ENCODE measurements around the gene SMIM13. TPM values are rescaled to one million over a fixed set of nuclear protein-coding genes. Genes with fewer than 3 reads are reported as not detected.

Gene SMIM13
- total RNA-seq, 3 donors from 2014 or later (not counting 1 experiment from before 2014, with no cell fraction given): 5.3 to 10.3 (median 9.8) TPM

GRCh38 chr6:11181478-11182136, 88.0 kb downstream of the SMIM13 start:
- H3K27me3 Mint-ChIP-seq (ENCODE audit: low read depth in 2 of 2): no peaks in the 10 kb centered on the region
- no peaks in the 10 kb centered on the region for H3K9me3 ChIP-seq (ENCODE audit: control insufficient read depth, insufficient read depth, low read length)
- TF ChIP-seq, protein P1, sequence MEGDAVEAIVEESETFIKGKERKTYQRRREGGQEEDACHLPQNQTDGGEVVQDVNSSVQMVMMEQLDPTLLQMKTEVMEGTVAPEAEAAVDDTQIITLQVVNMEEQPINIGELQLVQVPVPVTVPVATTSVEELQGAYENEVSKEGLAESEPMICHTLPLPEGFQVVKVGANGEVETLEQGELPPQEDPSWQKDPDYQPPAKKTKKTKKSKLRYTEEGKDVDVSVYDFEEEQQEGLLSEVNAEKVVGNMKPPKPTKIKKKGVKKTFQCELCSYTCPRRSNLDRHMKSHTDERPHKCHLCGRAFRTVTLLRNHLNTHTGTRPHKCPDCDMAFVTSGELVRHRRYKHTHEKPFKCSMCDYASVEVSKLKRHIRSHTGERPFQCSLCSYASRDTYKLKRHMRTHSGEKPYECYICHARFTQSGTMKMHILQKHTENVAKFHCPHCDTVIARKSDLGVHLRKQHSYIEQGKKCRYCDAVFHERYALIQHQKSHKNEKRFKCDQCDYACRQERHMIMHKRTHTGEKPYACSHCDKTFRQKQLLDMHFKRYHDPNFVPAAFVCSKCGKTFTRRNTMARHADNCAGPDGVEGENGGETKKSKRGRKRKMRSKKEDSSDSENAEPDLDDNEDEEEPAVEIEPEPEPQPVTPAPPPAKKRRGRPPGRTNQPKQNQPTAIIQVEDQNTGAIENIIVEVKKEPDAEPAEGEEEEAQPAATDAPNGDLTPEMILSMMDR (IDR thresholded peaks at IDR 0.05): no peak
- H3K27me3 ChIP-seq (ENCODE audit: control insufficient read depth, insufficient read depth, low read length): no peaks in the 10 kb centered on the region
- peaks cover 18 to 20% of the 10 kb centered on the region in 2 donors for H3K4me1 Mint-ChIP-seq
- no peaks in the 10 kb centered on the region for H3K9me3 Mint-ChIP-seq
- no peak for ATAC-seq
- peak overlapping the region in 1 of 2 donors; percentile 58 for H3K27ac Mint-ChIP-seq
- no peak overlapping the region for H3K4me3 ChIP-seq (ENCODE audit: low read length)
- intact Hi-C loops (cut with micrococcal nuclease): no loop called here
- peaks cover 40% of the 10 kb centered on the region for H3K36me3 ChIP-seq (ENCODE audit: control insufficient read depth, insufficient read depth, low read length)
- peaks cover 19% of the 10 kb centered on the region for H3K36me3 Mint-ChIP-seq
- 100% methylated on average over 1 of the region's 3 CpGs for WGBS (ENCODE audit: insufficient coverage)
- no peak overlapping the region for H3K27ac ChIP-seq (ENCODE audit: low read length)
- no peaks in the 10 kb centered on the region for H3K4me1 ChIP-seq (ENCODE audit: control insufficient read depth, insufficient read depth, low read length)
- no peak for DNase-seq
- H3K4me3 Mint-ChIP-seq: no peak overlapping the region

DNA sequence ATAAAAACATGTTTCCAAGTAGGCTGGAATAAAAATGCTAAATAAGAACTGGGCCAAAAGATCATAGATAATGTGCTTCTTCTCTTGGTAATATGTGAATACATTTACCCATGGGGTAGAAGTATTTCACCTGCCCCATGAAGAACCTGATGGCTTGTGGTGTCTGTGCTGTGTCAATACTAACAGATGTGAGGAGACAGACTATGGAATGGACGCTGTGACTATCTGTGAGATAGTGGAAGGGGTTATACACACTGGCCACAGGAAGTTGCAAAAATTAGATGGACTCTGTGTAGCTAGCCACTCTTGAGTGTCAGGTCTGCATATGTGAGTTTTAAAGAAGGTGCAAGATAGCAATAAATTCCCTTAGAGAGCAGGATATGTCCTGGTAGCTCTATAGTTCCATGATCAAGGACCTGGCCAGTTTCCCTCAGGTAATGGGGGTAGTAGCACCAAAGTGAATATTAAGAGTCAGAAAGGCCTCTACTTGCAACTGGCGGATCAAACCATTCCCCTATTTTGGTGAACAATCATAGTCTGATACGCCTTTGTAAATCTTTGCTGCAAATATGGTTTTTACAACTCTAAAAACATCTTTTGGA, 90.2 kb downstream of the SMIM13 start:
- peaks cover 29% of the 10 kb centered on the region in 2 donors for H3K4me1 Mint-ChIP-seq
- peak overlapping the region; percentile 71 to 75 for H3K27ac Mint-ChIP-seq
- Histone ChIP-seq H3K4me1 (ENCODE audit: control insufficient read depth, insufficient read depth, low read length) (no peaks in the 10 kb centered on the region), H3K36me3 (ENCODE audit: control insufficient read depth, insufficient read depth, low read length) (peaks cover 61% of the 10 kb centered on the region), H3K27ac (ENCODE audit: low read length) (no peak overlapping the region), H3K9me3 (ENCODE audit: control insufficient read depth, insufficient read depth, low read length) (no peaks in the 10 kb centered on the region), H3K4me3 (ENCODE audit: low read length) (no peak overlapping the region), H3K27me3 (ENCODE audit: control insufficient read depth, insufficient read depth, low read length) (no peaks in the 10 kb centered on the region)
- no peaks in the 10 kb centered on the region for H3K9me3 Mint-ChIP-seq
- WGBS (ENCODE audit: insufficient coverage): 96% methylated on average over 3 of the region's 3 CpGs
- no peak overlapping the region for H3K4me3 Mint-ChIP-seq
- TF ChIP-seq, protein P1 (IDR thresholded peaks at IDR 0.05): no peak
- no peak for ATAC-seq
- H3K27me3 Mint-ChIP-seq (ENCODE audit: low read depth in 2 of 2): no peaks in the 10 kb centered on the region
- H3K36me3 Mint-ChIP-seq: peaks cover 28% of the 10 kb centered on the region
- DNase-seq: no peak
- intact Hi-C loops (cut with micrococcal nuclease): no loop called here

DNA sequence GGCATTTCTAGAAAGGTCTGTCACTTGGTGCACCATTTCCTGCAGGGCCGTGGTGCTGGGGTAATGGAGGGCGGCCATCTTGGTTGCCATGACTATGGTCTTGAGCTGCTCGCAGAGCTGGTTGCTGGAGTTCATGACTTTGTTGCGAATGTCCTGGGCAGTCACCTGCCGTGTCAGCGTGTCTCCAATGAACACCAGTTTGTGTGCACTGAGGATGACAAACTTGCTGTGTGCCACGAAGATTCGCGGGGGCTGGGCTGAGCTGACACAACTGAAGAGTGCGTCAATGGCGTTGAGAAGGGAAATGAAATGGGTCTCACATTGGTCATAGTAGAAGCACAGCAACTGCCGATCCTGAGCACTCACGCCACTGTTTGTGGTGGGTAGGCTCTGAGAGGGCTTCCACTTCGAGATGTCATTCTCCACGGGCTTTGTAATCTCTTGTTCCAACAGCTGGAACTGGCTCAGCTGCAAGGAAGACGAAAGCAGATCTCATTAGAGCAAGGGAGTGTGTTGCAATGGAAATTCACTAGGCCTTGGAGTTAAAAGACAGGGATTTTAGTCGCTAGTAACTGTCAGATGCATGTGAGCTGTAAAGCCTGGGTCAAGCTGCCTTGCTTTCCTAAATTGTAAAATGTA, 91.7 kb downstream of the SMIM13 start:
- 96% methylated on average over 17 of the region's 17 CpGs for WGBS (ENCODE audit: insufficient coverage)

More for the DNA sequence above, 91.7 kb downstream of the SMIM13 start:
- Histone ChIP-seq H3K36me3 (ENCODE audit: control insufficient read depth, insufficient read depth, low read length) (peaks cover 74% of the 10 kb centered on the region), H3K4me1 (ENCODE audit: control insufficient read depth, insufficient read depth, low read length) (no peaks in the 10 kb centered on the region), H3K27me3 (ENCODE audit: control insufficient read depth, insufficient read depth, low read length) (no peaks in the 10 kb centered on the region), H3K4me3 (ENCODE audit: low read length) (no peak overlapping the region), H3K27ac (ENCODE audit: low read length) (no peak overlapping the region), H3K9me3 (ENCODE audit: control insufficient read depth, insufficient read depth, low read length) (no peaks in the 10 kb centered on the region)
- DNase-seq: no peak
- H3K36me3 Mint-ChIP-seq: peaks cover 28% of the 10 kb centered on the region
- no peaks in the 10 kb centered on the region for H3K27me3 Mint-ChIP-seq (ENCODE audit: low read depth in 2 of 2)
- H3K4me3 Mint-ChIP-seq: no peak overlapping the region
- intact Hi-C loops (cut with micrococcal nuclease): no loop called here
- no peak for ATAC-seq
- H3K27ac Mint-ChIP-seq: peak overlapping the region; percentile 2 to 62
- peaks cover 22 to 24% of the 10 kb centered on the region in 2 donors for H3K4me1 Mint-ChIP-seq
- TF ChIP-seq, protein P1 (IDR thresholded peaks at IDR 0.05): no peak
- H3K9me3 Mint-ChIP-seq: no peaks in the 10 kb centered on the region
